ENCODE data around the gene ARHGEF6.

ARHGEF6 gene

GRCh38 chrX:136687457-136687856 lies 93.3 kb downstream of the ARHGEF6 start:
- no peak for DNase-seq

- DNase-seq: no peak
These were observed 96.6 kb downstream of the ARHGEF6 start for GRCh38 chrX:136684120-136684519.

GRCh38 chrX:136679531-136679930 lies 101.2 kb downstream of the ARHGEF6 start:
- DNase-seq: no peak

- DNase-seq: no peak
These were observed 106.3 kb downstream of the ARHGEF6 start for GRCh38 chrX:136674270-136674985.

- DNase-seq: no peak
These were observed 109.6 kb downstream of the ARHGEF6 start for GRCh38 chrX:136671006-136671610.

GRCh38 chrX:136667446-136668168 lies 113.1 kb downstream of the ARHGEF6 start:
- DNase-seq: no peak

- no peak for DNase-seq
These were observed 114.6 kb downstream of the ARHGEF6 start for GRCh38 chrX:136666088-136666487.

- DNase-seq: no peak
These were observed 115.4 kb downstream of the ARHGEF6 start for GRCh38 chrX:136665258-136665900.

GRCh38 chrX:136662976-136663375 lies 117.8 kb downstream of the ARHGEF6 start:
- DNase-seq: no peak

- DNase-seq: no peak
These were observed 118.6 kb downstream of the ARHGEF6 start for GRCh38 chrX:136662104-136662503.

- no peak for DNase-seq
These were observed 119.8 kb downstream of the ARHGEF6 start for GRCh38 chrX:136660896-136661295.

GRCh38 chrX:136659174-136659573 lies 121.6 kb downstream of the ARHGEF6 start:
- DNase-seq: no peak

GRCh38 chrX:136658151-136658550 lies 122.6 kb downstream of the ARHGEF6 start:
- no peak for DNase-seq

- no peak for DNase-seq
These were observed 124.3 kb downstream of the ARHGEF6 start for GRCh38 chrX:136656361-136656964.

- DNase-seq: no peak
These were observed 127.7 kb downstream of the ARHGEF6 start for GRCh38 chrX:136652822-136653723.

GRCh38 chrX:136650811-136651210 lies 129.9 kb downstream of the ARHGEF6 start:
- DNase-seq: no peak

- no peak for DNase-seq
These were observed 132.9 kb downstream of the ARHGEF6 start, which contains the start of gene CD40LG for GRCh38 chrX:136647677-136648360. Gene CD40LG, plus strand, starts transcription at chrX:136648158. Its CDS starts 91 bp downstream, at chrX:136648249.

- no peak for DNase-seq
These were observed 134.0 kb downstream of the ARHGEF6 start for GRCh38 chrX:136646602-136647239.

- DNase-seq: no peak
These were observed 137.5 kb downstream of the ARHGEF6 start for GRCh38 chrX:136643243-136643642.

GRCh38 chrX:136639506-136640176 lies 141.1 kb downstream of the ARHGEF6 start:
- DNase-seq: no peak

Data from NCI-H1930 (cell line).